Sigmoid colon (tissue), 7 donors: ENCODE results near the gene ASPRV1. TPM values are rescaled to one million over a fixed set of nuclear protein-coding genes. Genes with fewer than 3 reads are reported as not detected.

Experiments
- DNase-seq: peaks from one replicate; pipeline ENCODE4 v3.0.0-alpha.2; 2019
- H3K27ac ChIP-seq, 4 donors: fragments of 200-600 bp; sonication (generic); one replicate each; pipeline ENCODE4 v1.5.1; 2016 to 2019; ENCODE audit warnings: mild to moderate bottlenecking in 1 of 4
- H3K27me3 ChIP-seq, 3 donors: fragments of 200-600 bp; sonication (generic); one replicate each; pipeline ENCODE4 v1.5.1; 2019; ENCODE audit warnings: mild to moderate bottlenecking in 1 of 3
- H3K36me3 ChIP-seq, 4 donors: fragments of 200-600 bp; sonication (generic); one replicate each; pipeline ENCODE4 v1.5.1; 2016 to 2019
- H3K4me1 ChIP-seq, 4 donors: fragments of 200-600 bp; sonication (generic); one replicate each; pipeline ENCODE4 v1.5.1; 2017 to 2019
- H3K4me3 ChIP-seq, 4 donors: fragments of 200-600 bp; sonication (generic); one replicate each; pipeline ENCODE4 v1.5.1; 2017 to 2019; ENCODE audit warnings: mild to moderate bottlenecking in 2 of 4, moderate library complexity in 1 of 4
- H3K9me3 ChIP-seq, 4 donors: fragments of 200-600 bp in 3 of 4; sonication (generic) in 3 of 4; one replicate each; pipeline versions ENCODE4 v1.5.1 to v1.6.1; 2013 to 2019
- CTCF ChIP-seq, 4 experiments: fragments of 450-650 bp in 3 of 4; fragments of 200-600 bp in 1 of 4; IDR thresholded peaks; one replicate each; pipeline ENCODE4 v1.5.1; 2016 to 2019; ENCODE audit warnings: antibody characterized with exemption in 4 of 4, mild to moderate bottlenecking in 3 of 4, moderate library complexity in 2 of 4
- EP300 ChIP-seq, 4 donors: sonication (generic); formaldehyde crosslinking; IDR thresholded peaks; one replicate each; pipeline ENCODE4 v1.6.1; 2017; ENCODE audit warnings: antibody characterized with exemption in 4 of 4
- POLR2A ChIP-seq, 2 donors: fragments of 450-650 bp; IDR thresholded peaks; one replicate each; pipeline ENCODE4 v1.6.1; 2016; ENCODE audit warnings: antibody characterized with exemption in 2 of 2, mild to moderate bottlenecking in 2 of 2, moderate library complexity in 2 of 2
- POLR2AphosphoS5 ChIP-seq, 4 donors: sonication (generic); formaldehyde crosslinking; IDR thresholded peaks; one replicate each; pipeline ENCODE4 v1.6.1; 2017; ENCODE audit warnings: antibody characterized with exemption in 4 of 4
- WGBS, 2 donors: extraction: QIAGEN DNeasy Blood & Tissue Kit; methylation state at CpG; one replicate each; pipeline ENCODE4 v1.1.7; 2013; 5-methylcytosine and 5-hydroxymethylcytosine counted together
- intact Hi-C: fragments of 100-400 bp; cut with DNase I; formaldehyde crosslinking; loops from one replicate; pipeline ENCODE4 v1.15.1; 2023
- polyA plus RNA-seq, 3 donors: library from polyadenylated mRNA; stranded (reverse); fragments of 200-250 nt; gene quantifications; one replicate each; pipeline ENCODE4 v1.2.3, GENCODE V29; 2013
- total RNA-seq, 4 donors: library from RNA; depleted of rRNA; stranded (reverse); fragments of >200 nt; gene quantifications; one replicate each; pipeline ENCODE4 v1.1.0, GENCODE V29; 2016
- donor health status: healthy with polysubstance abuse.
- donor health status: Bipolar disorder and iron deficiency.
- donor health status: healthy.

ASPRV1 gene
- total and polyA plus RNA-seq, 7 donors: 1.1 to 1.4 (median 1.2) TPM

GRCh38 chr2:69989441-69990105, 28.1 kb upstream of the ASPRV1 start:
- H3K27ac ChIP-seq: no peak overlapping the region
- H3K9me3 ChIP-seq: no peaks in the 10 kb centered on the region
- no peaks in the 10 kb centered on the region for H3K4me1 ChIP-seq
- no peak overlapping the region for H3K4me3 ChIP-seq
- intact Hi-C loops: no loop called here
- H3K36me3 ChIP-seq: peaks cover 0 to 18% (median 0%) of the 10 kb centered on the region in 4 donors
- 21 to 73% methylated on average over 12 of the region's 12 CpGs for WGBS, 2 donors
- H3K27me3 ChIP-seq: no peaks in the 10 kb centered on the region
- DNase-seq: peak; percentile 48
- no peak for TF ChIP-seq EP300 (IDR thresholded peaks at IDR 0.05)
- no peak for TF ChIP-seq POLR2AphosphoS5 (IDR thresholded peaks at IDR 0.05)
- no peak for TF ChIP-seq POLR2A (IDR thresholded peaks at IDR 0.05)
- no peak for TF ChIP-seq CTCF (IDR thresholded peaks at IDR 0.05)

GRCh38 chr2:69989009-69989408, 27.6 kb upstream of the ASPRV1 start:
- no peaks in the 10 kb centered on the region for H3K9me3 ChIP-seq
- intact Hi-C loops: no loop called here
- peak; percentile 32 for DNase-seq
- H3K27ac ChIP-seq: no peak overlapping the region
- 23 to 61% methylated on average over 3 of the region's 3 CpGs for WGBS, 2 donors
- H3K4me1 ChIP-seq: no peaks in the 10 kb centered on the region
- no peaks in the 10 kb centered on the region for H3K27me3 ChIP-seq
- no peak overlapping the region for H3K4me3 ChIP-seq
- TF ChIP-seq EP300 (IDR thresholded peaks at IDR 0.05): no peak
- H3K36me3 ChIP-seq: peaks cover 0 to 12% (median 0%) of the 10 kb centered on the region in 4 donors

GRCh38 chr2:69988086-69988635, 26.7 kb upstream of the ASPRV1 start:
- Histone ChIP-seq H3K4me1 (no peaks in the 10 kb centered on the region), H3K27ac (no peak overlapping the region), H3K36me3 (peaks cover 0 to 4% (median 0%) of the 10 kb centered on the region in 4 donors), H3K27me3 (no peaks in the 10 kb centered on the region), H3K4me3 (no peak overlapping the region), H3K9me3 (no peaks in the 10 kb centered on the region)
- TF ChIP-seq POLR2AphosphoS5 (IDR thresholded peaks at IDR 0.05) (no peak), POLR2A (IDR thresholded peaks at IDR 0.05) (no peak), CTCF (IDR thresholded peaks at IDR 0.05) (no peak), EP300 (IDR thresholded peaks at IDR 0.05) (no peak)
- 97 to 98% methylated on average over 5 of the region's 5 CpGs for WGBS, 2 donors
- DNase-seq: no peak
- intact Hi-C loops: no loop called here

- 92 to 97% methylated on average over 4 of the region's 4 CpGs for WGBS, 2 donors
- Histone ChIP-seq H3K27ac (no peak overlapping the region), H3K9me3 (no peaks in the 10 kb centered on the region), H3K27me3 (no peaks in the 10 kb centered on the region), H3K36me3 (no peaks in the 10 kb centered on the region), H3K4me3 (no peak overlapping the region), H3K4me1 (no peaks in the 10 kb centered on the region)
- no peak for DNase-seq
- intact Hi-C loops: no loop called here
- no peak for TF ChIP-seq POLR2AphosphoS5 (IDR thresholded peaks at IDR 0.05)
- no peak for TF ChIP-seq EP300 (IDR thresholded peaks at IDR 0.05)
- TF ChIP-seq POLR2A (IDR thresholded peaks at IDR 0.05): no peak
- no peak for TF ChIP-seq CTCF (IDR thresholded peaks at IDR 0.05)
Observed at GRCh38 chr2:69986691-69987090, 25.3 kb upstream of the ASPRV1 start.

GRCh38 chr2:69985688-69986087, 24.3 kb upstream of the ASPRV1 start:
- TF ChIP-seq POLR2A (IDR thresholded peaks at IDR 0.05): no peak
- TF ChIP-seq POLR2AphosphoS5 (IDR thresholded peaks at IDR 0.05): peak in 1 of 4 donors; percentile 53
- TF ChIP-seq EP300 (IDR thresholded peaks at IDR 0.05): no peak
- no peak for TF ChIP-seq CTCF (IDR thresholded peaks at IDR 0.05)
- Histone ChIP-seq H3K4me3 (no peak overlapping the region), H3K36me3 (no peaks in the 10 kb centered on the region), H3K4me1 (no peaks in the 10 kb centered on the region), H3K27ac (no peak overlapping the region), H3K9me3 (no peaks in the 10 kb centered on the region), H3K27me3 (no peaks in the 10 kb centered on the region)
- intact Hi-C loops: no loop called here
- WGBS, 2 donors: 88 to 94% methylated on average over 10 of the region's 10 CpGs
- DNase-seq: no peak
